Stimulated activated CD4-positive, alpha-beta T cell treated with anti-CD3 and anti-CD28 coated beads, Interleukin-2, amount 100 ng/mL, for 24 hours (primary cell): ENCODE results near the gene NPM1.
"Not testable (repeated sequence)": the region's sequence is repeated elsewhere in the genome, so short reads cannot be mapped to it uniquely, and the experiment has no call there.

ENCODE experiments used
- DNase-seq, 2 donors: peaks; one replicate each; pipeline ENCODE4 v3.0.0-alpha.2; 2020

NPM1 gene

DNA sequence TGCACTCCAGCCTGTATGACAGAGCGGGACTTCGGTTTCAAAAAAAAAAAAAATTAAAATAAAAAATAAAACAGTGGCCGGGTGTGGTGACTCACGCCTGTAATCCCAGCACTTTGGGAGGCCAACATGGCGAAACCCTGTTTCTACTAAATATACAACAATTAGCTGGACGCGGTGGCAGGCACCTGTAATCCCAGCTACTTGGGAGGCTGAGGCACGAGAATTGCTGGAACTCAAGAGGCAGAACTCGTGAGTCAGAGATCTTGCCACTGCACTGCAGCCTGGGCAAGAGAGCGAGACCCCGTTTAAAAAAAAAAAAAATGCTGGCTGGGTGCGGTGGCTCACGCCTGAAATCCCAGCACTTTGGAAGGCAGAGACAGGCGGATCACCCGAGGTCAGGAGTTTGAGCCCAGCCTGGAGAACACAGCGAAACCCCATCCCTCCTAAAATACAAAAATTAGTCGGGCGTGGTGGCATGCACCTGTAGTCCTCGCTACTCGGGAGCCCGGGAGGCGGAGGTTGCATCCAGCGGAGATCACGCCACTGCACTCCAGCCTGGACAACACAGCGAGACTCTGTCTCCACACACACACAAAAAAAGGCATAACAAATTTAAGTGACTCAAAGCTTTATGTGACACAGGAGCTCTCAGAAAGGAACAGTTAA lies 1.5 kb upstream of the NPM1 start:
- no peak for DNase-seq

DNA sequence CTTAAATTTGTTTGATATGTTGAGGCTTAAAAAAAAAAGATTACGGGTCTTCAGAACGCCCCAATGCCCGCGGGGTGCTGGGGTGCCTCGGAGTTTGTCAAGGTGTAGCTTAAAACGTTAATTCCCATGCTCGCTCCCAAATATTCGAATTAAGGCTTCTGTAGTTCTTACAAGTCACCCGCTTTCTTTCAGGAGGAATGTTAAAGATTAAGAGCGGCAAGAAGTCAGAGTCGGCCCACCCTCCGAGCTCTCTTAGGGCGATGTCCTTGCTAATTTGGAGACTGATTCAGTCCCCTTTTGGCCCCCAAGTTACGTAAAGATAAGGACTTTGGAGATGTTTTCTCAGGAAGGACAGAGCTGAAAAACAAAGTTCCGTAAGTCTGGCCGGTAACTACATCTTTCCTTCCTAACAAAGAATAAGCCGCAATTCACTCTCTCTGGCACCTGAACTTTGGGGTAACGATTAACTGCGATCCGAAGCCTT lies 746 bp upstream of the NPM1 start:
- peak in 1 of 2 donors; percentile 27 for DNase-seq

DNA sequence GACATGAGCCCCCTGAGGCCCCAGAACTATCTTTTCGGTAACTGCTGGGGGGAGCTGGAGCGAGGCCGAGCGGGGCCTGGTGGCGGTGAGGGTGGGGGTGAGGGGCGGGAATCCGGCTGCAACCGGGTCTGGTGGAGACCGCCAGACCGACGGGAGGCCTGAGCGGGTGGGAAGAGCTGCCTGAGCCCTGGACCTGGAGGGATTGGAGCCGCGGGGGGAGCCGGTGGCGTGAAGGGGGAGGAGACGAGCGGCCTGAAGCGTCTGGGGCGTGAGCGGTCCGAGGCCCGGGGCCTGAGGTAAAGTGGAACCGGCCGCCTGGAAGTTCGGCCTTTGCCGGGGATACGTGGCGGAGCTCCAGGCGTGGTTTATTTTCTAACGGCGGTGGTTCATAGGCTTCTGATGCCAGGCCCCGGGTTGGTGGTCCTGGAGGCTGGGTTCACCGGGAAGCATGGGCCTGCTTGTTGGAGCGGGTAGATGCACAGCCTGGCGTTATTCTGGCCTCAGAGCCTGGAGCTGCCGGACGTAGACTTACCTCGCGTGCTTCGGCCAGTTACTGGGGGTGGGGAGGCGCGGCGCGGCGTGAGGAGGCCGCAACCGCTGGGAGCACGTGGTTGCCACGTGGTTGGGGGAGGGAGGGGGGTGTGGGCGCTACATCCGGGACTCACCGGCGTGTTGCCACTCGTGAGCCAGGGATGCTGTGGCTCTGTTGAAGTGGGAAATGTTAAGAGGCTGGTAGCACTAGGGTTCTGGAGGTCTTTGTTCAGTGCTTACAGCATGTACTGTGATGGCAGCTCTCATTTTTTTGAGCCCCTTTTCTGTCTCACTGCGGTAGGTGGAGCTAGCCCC lies 544 bp downstream of the NPM1 start:
- peak; percentile 86 to 89 for DNase-seq

GRCh38 chr5:171388816-171389168 lies 1.1 kb downstream of the NPM1 start:
- DNase-seq: peak; percentile 53 to 58

GRCh38 chr5:171390883-171391677 lies 3.4 kb downstream of the NPM1 start:
- no peak for DNase-seq

DNA sequence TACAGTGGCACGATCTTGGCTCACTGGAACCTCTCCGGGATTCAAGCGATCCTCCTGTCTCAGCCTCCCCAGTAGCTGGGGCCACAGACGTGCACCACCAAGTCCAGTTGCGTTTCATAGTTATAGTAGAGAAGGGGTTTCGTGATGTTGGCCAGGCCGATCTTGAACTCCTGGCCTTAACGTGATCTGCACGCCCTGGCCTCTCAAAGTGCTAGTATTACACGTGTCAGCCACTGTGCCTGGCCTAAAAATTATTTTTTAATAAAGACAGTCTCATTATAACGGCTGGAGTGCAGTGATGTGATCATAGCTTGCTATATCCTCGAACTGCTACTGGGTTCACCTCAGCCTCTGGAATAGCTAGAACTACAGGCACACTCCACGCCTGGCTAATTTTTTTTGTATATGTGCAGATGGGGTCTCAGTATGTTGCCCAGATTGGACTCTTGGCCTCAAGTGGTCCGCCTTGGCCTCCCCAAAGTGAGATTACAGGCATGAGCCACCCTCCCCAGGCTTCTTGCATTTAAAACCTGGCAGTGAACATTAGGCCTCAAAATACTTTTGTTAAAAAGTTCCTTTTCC lies 4.4 kb downstream of the NPM1 start:
- no peak for DNase-seq

GRCh38 chr5:171392585-171393159 lies 5.0 kb downstream of the NPM1 start:
- DNase-seq: no peak

DNA sequence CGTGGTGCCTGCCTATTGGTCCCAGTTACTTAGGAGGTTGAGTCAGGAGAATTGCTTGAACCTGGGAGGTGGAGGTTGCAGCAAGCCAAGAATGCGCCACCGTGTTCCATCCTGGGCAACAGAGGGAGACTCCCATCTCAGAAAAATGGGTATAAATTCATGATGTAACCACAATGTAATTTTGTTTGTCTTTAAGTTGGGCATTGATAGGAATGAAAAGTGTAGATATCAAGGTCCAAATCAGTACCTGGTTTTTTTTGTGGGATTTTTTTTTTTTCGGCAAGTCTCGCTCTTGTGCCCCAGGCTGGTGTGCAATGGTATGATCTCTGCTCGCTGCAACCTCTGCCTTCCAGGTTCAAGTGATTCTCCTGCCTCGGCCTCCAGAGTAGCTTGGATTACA lies 7.4 kb downstream of the NPM1 start:
- no peak for DNase-seq

- not testable (repeated sequence) for DNase-seq
Measured at GRCh38 chr5:171396583-171396982, 8.9 kb downstream of the NPM1 start.

DNA sequence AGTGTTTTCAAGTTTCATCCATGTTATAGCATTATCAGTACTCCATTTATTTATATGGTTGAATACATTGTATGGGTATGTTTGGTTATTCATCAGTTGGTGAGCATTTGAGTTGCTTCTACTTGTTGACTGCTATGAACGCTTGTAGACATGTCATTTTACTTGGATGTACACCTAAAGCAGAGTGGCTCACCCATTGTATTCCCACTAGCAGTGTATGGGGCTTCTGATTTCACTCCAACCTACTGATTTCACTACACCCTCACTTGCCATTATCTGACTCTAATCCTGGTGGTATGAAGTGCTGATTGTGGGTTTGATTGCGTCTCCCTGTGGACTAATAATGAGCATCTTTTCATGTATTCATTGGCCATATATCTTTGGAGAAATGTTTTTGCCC lies 9.5 kb downstream of the NPM1 start:
- no peak for DNase-seq

DNA sequence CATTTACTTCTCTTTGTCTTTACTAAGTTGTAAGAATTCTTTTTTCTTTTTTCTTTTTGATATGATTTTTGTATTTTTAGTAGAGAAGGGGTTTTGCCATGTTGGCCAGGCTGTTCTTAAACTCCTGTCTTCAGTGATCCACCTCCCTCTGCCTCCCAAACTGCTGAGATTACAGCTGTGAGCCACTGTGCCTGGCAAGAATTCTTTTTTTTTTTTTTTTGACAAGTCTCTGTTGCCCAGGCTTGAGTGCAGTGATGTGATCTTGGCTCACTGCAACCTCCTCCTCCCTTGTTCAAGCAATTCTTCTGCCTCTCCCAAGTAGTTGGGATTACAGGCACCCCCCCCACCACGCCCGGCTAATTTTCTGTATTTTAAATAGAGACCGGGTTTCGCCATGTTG lies 9.9 kb downstream of the NPM1 start:
- no peak for DNase-seq

- DNase-seq: not testable (repeated sequence)
Measured at GRCh38 chr5:171398660-171399059, 11.0 kb downstream of the NPM1 start.

- DNase-seq: no peak
Measured at GRCh38 chr5:171400169-171400568, 12.5 kb downstream of the NPM1 start.

- DNase-seq: no peak
Measured at GRCh38 chr5:171401167-171401947, 13.7 kb downstream of the NPM1 start.

- not testable (repeated sequence) for DNase-seq
Measured at GRCh38 chr5:171402751-171403150, 15.1 kb downstream of the NPM1 start.

DNA sequence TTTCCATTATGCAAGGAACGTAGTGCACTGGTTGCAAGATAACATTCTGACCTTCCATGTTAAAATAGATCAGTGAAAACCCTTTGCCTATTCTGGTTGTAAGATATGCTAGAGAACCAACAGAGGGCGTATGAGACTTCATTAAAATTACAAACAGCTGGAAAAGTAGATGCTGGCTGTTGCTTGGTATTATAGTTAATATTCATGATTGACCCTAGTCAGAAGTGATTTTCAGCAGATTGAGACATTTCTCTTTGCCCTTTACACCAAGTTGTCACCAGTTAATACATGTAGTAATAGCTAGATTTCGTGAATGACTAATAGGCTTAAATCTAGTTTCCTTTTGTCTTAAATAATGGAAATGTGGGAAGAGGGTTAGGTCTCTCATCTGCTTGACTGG lies 18.0 kb downstream of the NPM1 start:
- no peak for DNase-seq

GRCh38 chr5:171407234-171407633 lies 19.6 kb downstream of the NPM1 start:
- no peak for DNase-seq

- no peak for DNase-seq
Measured at GRCh38 chr5:171409164-171410136, 21.8 kb downstream of the NPM1 start.

DNA sequence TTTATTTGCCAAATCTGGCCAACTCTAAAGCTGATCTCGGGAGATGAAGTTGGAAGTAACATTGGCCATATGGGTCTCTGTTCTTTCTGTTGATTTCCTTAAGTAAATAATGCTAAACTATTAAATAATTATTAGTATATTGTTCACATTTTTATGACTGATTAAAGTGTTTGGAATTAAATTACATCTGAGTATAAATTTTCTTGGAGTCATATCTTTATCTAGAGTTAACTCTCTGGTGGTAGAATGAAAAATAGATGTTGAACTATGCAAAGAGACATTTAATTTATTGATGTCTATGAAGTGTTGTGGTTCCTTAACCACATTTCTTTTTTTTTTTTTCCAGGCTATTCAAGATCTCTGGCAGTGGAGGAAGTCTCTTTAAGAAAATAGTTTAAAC lies 22.5 kb downstream of the NPM1 start:
- DNase-seq: no peak

GRCh38 chr5:171412186-171412585 lies 24.5 kb downstream of the NPM1 start:
- peak in 1 of 2 donors; percentile 11 for DNase-seq
